ENCODE results near the gene PGLYRP1.

GRCh38 chr19:46069806-46070341 is 47.0 kb upstream of the PGLYRP1 start:
- TF ChIP-seq EZH2 (IDR thresholded peaks at IDR 0.05; ENCODE audit: insufficient read depth, poor library complexity, severe bottlenecking), result no peak
- TF ChIP-seq EZH2phosphoT487 (IDR thresholded peaks at IDR 0.05; ENCODE audit: insufficient read depth, low read depth), result no peak

Measured in GM23248 (cell line).